Osteoblast (primary cell): ENCODE results near the gene ATP8B4. TPM values are rescaled to one million over a fixed set of nuclear protein-coding genes. Genes with fewer than 3 reads are reported as not detected.

ENCODE experiments used
- DNase-seq: peaks from one replicate; pipeline ENCODE4 v3.0.0; 2011; ENCODE audit warnings: low spot score, mixed read lengths; ENCODE audit not compliant: insufficient read length; ENCODE audit errors: missing footprints
- H2AFZ ChIP-seq: 2 replicates; pipeline ENCODE4 v1.6.0; 2011; ENCODE audit warnings: mild to moderate bottlenecking, low read length
- H3K27ac ChIP-seq: 2 replicates; pipeline ENCODE4 v1.5.1; 2011; ENCODE audit warnings: mild to moderate bottlenecking, low read depth, low read length, moderate library complexity
- H3K27me3 ChIP-seq: 2 replicates; pipeline ENCODE4 v1.6.0; 2012; ENCODE audit warnings: mild to moderate bottlenecking, control low read depth, inconsistent platforms, low read length, moderate library complexity; ENCODE audit not compliant: insufficient read depth
- H3K36me3 ChIP-seq: 2 replicates; pipeline ENCODE4 v1.5.1; 2011; ENCODE audit warnings: mild to moderate bottlenecking, low read length, control low read depth, moderate library complexity; ENCODE audit not compliant: insufficient read depth
- H3K4me1 ChIP-seq: 2 replicates; pipeline ENCODE4 v1.5.1; 2011; ENCODE audit warnings: mild to moderate bottlenecking, low read length, control low read depth, moderate library complexity; ENCODE audit not compliant: insufficient read depth
- H3K4me2 ChIP-seq: 2 replicates; pipeline ENCODE4 v1.6.0; 2011; ENCODE audit warnings: mild to moderate bottlenecking, low read length; ENCODE audit not compliant: insufficient read depth
- H3K4me3 ChIP-seq: fragments of 200-600 bp; sonication (generic); 3 replicates; pipeline ENCODE4 v1.5.1; 2012; ENCODE audit warnings: mild to moderate bottlenecking, low read length, inconsistent platforms; ENCODE audit not compliant: insufficient read depth
- H3K79me2 ChIP-seq: 2 replicates; pipeline ENCODE4 v1.6.0; 2012; ENCODE audit warnings: mild to moderate bottlenecking, low read length, control low read depth, inconsistent platforms; ENCODE audit not compliant: insufficient read depth
- H3K9me3 ChIP-seq: 2 replicates; pipeline ENCODE4 v1.5.1; 2011; ENCODE audit warnings: low read depth, low read length, control low read depth
- H4K20me1 ChIP-seq: 2 replicates; pipeline ENCODE4 v1.6.0; 2012; ENCODE audit warnings: mild to moderate bottlenecking, low read length, control low read depth; ENCODE audit not compliant: insufficient read depth
- CTCF ChIP-seq: IDR thresholded peaks from 2 replicates; pipeline ENCODE4 v1.5.1; 2011; ENCODE audit warnings: mild to moderate bottlenecking, low read depth, low read length, moderate library complexity; ENCODE audit errors: extremely low read depth
- total RNA-seq: library from RNA; depleted of rRNA; stranded (reverse); fragments of >200 nt; gene quantifications from 2 replicates; pipeline ENCODE4 v1.2.3, GENCODE V29; 2012

Gene ATP8B4
- total RNA-seq, 1 donor: 1.1 TPM

- no peak for DNase-seq
- H3K27me3 ChIP-seq: no peaks in the 10 kb centered on the region
- H3K36me3 ChIP-seq: no peaks in the 10 kb centered on the region
- H3K79me2 ChIP-seq: no peaks in the 10 kb centered on the region
- no peak overlapping the region for H3K4me3 ChIP-seq
- no peaks in the 10 kb centered on the region for H4K20me1 ChIP-seq
- H3K4me2 ChIP-seq: no peak overlapping the region
- no peak overlapping the region for H3K27ac ChIP-seq
- H2AFZ ChIP-seq: no peak overlapping the region
- no peak for TF ChIP-seq CTCF
- no peaks in the 10 kb centered on the region for H3K9me3 ChIP-seq
- no peaks in the 10 kb centered on the region for H3K4me1 ChIP-seq
Observed at GRCh38 chr15:49918121-49918520, 200.9 kb downstream of the ATP8B4 start.

- no peaks in the 10 kb centered on the region for H3K4me1 ChIP-seq
- no peaks in the 10 kb centered on the region for H3K9me3 ChIP-seq
- peak overlapping the region; percentile 21 for H2AFZ ChIP-seq
- no peak overlapping the region for H3K4me2 ChIP-seq
- no peaks in the 10 kb centered on the region for H4K20me1 ChIP-seq
- no peak for TF ChIP-seq CTCF
- no peak overlapping the region for H3K4me3 ChIP-seq
- no peaks in the 10 kb centered on the region for H3K36me3 ChIP-seq
- no peaks in the 10 kb centered on the region for H3K79me2 ChIP-seq
- no peak overlapping the region for H3K27ac ChIP-seq
- no peaks in the 10 kb centered on the region for H3K27me3 ChIP-seq
- no peak for DNase-seq
Observed at GRCh38 chr15:49916998-49917397, 202.0 kb downstream of the ATP8B4 start.

- H3K9me3 ChIP-seq: no peaks in the 10 kb centered on the region
Observed at GRCh38 chr15:49915822-49916221, 203.2 kb downstream of the ATP8B4 start.

GRCh38 chr15:49908933-49909295 lies 210.1 kb downstream of the ATP8B4 start:
- Histone ChIP-seq H2AFZ (no peak overlapping the region), H3K4me2 (no peak overlapping the region), H3K4me3 (no peak overlapping the region), H4K20me1 (no peaks in the 10 kb centered on the region), H3K9me3 (no peaks in the 10 kb centered on the region), H3K79me2 (no peaks in the 10 kb centered on the region), H3K27ac (no peak overlapping the region), H3K36me3 (no peaks in the 10 kb centered on the region), H3K4me1 (peaks cover 7% of the 10 kb centered on the region), H3K27me3 (no peaks in the 10 kb centered on the region)
- no peak for DNase-seq
- TF ChIP-seq CTCF: no peak

More at GRCh38 chr15:49915822-49916221, 203.2 kb downstream of the ATP8B4 start:
- Histone ChIP-seq H3K4me3 (no peak overlapping the region), H4K20me1 (no peaks in the 10 kb centered on the region), H2AFZ (no peak overlapping the region), H3K27me3 (no peaks in the 10 kb centered on the region), H3K27ac (no peak overlapping the region), H3K36me3 (no peaks in the 10 kb centered on the region), H3K4me1 (no peaks in the 10 kb centered on the region), H3K79me2 (no peaks in the 10 kb centered on the region), H3K4me2 (no peak overlapping the region)
- no peak for TF ChIP-seq CTCF
- no peak for DNase-seq
